Measurements from ENCODE around the gene MAML3.

The MAML3 gene

GRCh38 chr4:140047786-140048185, 106.2 kb downstream of the MAML3 start:
- H3K9ac ChIP-seq (ENCODE audit: low read depth, low read length): peak overlapping the region; percentile 39; the same call in 1 of the 2 replicates

GRCh38 chr4:140047017-140047640, 106.9 kb downstream of the MAML3 start:
- Histone ChIP-seq H3K4me1 (ENCODE audit: insufficient read depth, low read length) (peaks cover 44% of the 10 kb centered on the region; the same call in 1 of the 2 replicates), H3K9me3 (ENCODE audit: insufficient read depth, low read depth, low read length) (no peaks in the 10 kb centered on the region), H3K4me3 (ENCODE audit: low read length) (peak overlapping the region; percentile 7; the same call in 1 of the 2 replicates), H3K27ac (ENCODE audit: low read length) (no peak overlapping the region), H3K9ac (ENCODE audit: low read depth, low read length) (peak overlapping the region; percentile 39; the same call in 1 of the 2 replicates), H3K27me3 (ENCODE audit: insufficient read depth, low read length) (no peaks in the 10 kb centered on the region), H3K36me3 (ENCODE audit: insufficient read depth, low read depth, low read length) (no peaks in the 10 kb centered on the region)

More at GRCh38 chr4:140047786-140048185, 106.2 kb downstream of the MAML3 start:
- Histone ChIP-seq H3K27me3 (ENCODE audit: insufficient read depth, low read length) (no peaks in the 10 kb centered on the region), H3K36me3 (ENCODE audit: insufficient read depth, low read depth, low read length) (no peaks in the 10 kb centered on the region), H3K27ac (ENCODE audit: low read length) (no peak overlapping the region), H3K4me1 (ENCODE audit: insufficient read depth, low read length) (peaks cover 44% of the 10 kb centered on the region; the same call in 1 of the 2 replicates), H3K9me3 (ENCODE audit: insufficient read depth, low read depth, low read length) (no peaks in the 10 kb centered on the region), H3K4me3 (ENCODE audit: low read length) (no peak overlapping the region; the same call in 1 of the 2 replicates)

DNA sequence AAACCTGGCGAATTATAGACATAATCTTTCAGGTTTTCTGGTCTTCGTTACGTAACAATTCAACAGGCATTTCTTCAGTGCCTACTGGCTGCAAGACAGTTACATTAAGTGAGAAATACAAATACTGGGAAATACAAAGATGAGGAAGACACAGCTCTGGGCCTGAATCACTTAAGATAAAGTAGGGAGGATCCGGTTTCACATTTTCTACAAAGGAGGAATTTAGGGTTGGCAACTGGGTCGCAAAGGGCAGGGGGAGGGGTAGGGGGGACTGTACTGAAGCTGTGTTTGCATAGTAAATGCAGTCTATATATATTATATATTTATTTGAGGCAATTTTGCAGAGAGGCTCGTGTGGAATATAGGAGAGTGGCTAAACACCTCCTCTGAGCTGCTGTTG, 107.4 kb downstream of the MAML3 start:
- peaks cover 44% of the 10 kb centered on the region; the same call in 1 of the 2 replicates for H3K4me1 ChIP-seq (ENCODE audit: insufficient read depth, low read length)
- H3K27me3 ChIP-seq (ENCODE audit: insufficient read depth, low read length): no peaks in the 10 kb centered on the region
- no peak overlapping the region for H3K27ac ChIP-seq (ENCODE audit: low read length)
- no peak overlapping the region for H3K4me3 ChIP-seq (ENCODE audit: low read length)
- H3K9ac ChIP-seq (ENCODE audit: low read depth, low read length): peak overlapping the region; percentile 39; the same call in 1 of the 2 replicates
- no peaks in the 10 kb centered on the region for H3K36me3 ChIP-seq (ENCODE audit: insufficient read depth, low read depth, low read length)
- no peaks in the 10 kb centered on the region for H3K9me3 ChIP-seq (ENCODE audit: insufficient read depth, low read depth, low read length)

GRCh38 chr4:140046016-140046415, 108.0 kb downstream of the MAML3 start:
- H3K27ac ChIP-seq (ENCODE audit: low read length): no peak overlapping the region
- H3K4me1 ChIP-seq (ENCODE audit: insufficient read depth, low read length): peaks cover 44% of the 10 kb centered on the region; the same call in 1 of the 2 replicates

DNA sequence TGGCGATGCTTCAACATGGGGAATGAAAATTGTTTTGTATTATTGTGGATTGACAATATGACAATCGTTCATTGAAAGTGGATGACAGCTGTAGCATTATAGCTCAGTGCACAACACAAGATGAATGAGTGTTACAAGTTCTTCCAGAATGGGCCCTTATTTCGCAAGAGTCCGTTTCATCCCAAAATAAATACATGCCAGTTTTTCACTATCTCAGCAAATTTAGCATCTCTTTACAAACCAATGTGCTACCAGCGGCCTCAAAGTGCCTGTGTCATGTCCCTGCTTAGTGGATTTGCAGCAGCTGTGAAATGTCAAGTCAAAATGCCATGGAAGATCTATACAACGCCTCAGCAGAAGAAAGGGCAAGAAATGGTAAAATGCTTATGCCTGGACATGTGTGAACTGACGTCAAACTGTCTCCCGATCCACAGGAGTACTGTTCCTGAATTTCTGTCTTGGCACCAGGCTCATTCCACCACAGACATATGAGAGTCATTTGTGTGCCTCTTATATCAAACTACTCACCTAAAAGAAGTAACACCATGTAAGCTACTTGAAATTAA, 109.6 kb downstream of the MAML3 start:
- Histone ChIP-seq H3K27me3 (ENCODE audit: insufficient read depth, low read length) (no peaks in the 10 kb centered on the region), H3K4me1 (ENCODE audit: insufficient read depth, low read length) (peaks cover 36% of the 10 kb centered on the region; the same call in 1 of the 2 replicates), H3K9me3 (ENCODE audit: insufficient read depth, low read depth, low read length) (no peaks in the 10 kb centered on the region), H3K36me3 (ENCODE audit: insufficient read depth, low read depth, low read length) (no peaks in the 10 kb centered on the region), H3K4me3 (ENCODE audit: low read length) (no peak overlapping the region), H3K9ac (ENCODE audit: low read depth, low read length) (no peak overlapping the region), H3K27ac (ENCODE audit: low read length) (no peak overlapping the region)

More at GRCh38 chr4:140046016-140046415, 108.0 kb downstream of the MAML3 start:
- Histone ChIP-seq H3K27me3 (ENCODE audit: insufficient read depth, low read length) (no peaks in the 10 kb centered on the region), H3K9me3 (ENCODE audit: insufficient read depth, low read depth, low read length) (no peaks in the 10 kb centered on the region), H3K9ac (ENCODE audit: low read depth, low read length) (peak overlapping the region; percentile 3; the same call in 1 of the 2 replicates), H3K36me3 (ENCODE audit: insufficient read depth, low read depth, low read length) (no peaks in the 10 kb centered on the region), H3K4me3 (ENCODE audit: low read length) (no peak overlapping the region)

DNA sequence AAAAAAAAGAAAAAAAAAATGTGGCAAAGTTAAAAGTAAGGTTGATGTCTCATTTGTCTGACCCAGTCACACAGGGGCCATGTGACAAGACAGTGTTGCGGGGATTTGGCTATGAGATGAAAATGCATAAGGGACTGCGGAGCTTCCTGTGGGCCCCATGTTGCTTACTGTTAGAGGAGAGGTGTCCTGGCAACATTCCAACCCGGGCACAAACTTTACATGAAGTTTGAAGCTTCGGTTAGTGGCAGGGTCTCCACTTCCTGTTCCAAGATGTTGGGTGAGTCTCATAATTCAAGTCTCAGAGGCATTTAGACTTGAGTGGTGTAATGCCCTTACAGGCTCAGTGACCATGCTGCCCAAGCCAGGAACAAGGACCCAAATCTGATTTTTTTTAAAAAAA, 111.3 kb downstream of the MAML3 start:
- H3K4me1 ChIP-seq (ENCODE audit: insufficient read depth, low read length): peaks cover 24% of the 10 kb centered on the region
- no peak overlapping the region for H3K4me3 ChIP-seq (ENCODE audit: low read length)
- no peaks in the 10 kb centered on the region for H3K9me3 ChIP-seq (ENCODE audit: insufficient read depth, low read depth, low read length)
- H3K27me3 ChIP-seq (ENCODE audit: insufficient read depth, low read length): no peaks in the 10 kb centered on the region
- H3K36me3 ChIP-seq (ENCODE audit: insufficient read depth, low read depth, low read length): no peaks in the 10 kb centered on the region
- H3K27ac ChIP-seq (ENCODE audit: low read length): no peak overlapping the region
- no peak overlapping the region for H3K9ac ChIP-seq (ENCODE audit: low read depth, low read length)

DNA sequence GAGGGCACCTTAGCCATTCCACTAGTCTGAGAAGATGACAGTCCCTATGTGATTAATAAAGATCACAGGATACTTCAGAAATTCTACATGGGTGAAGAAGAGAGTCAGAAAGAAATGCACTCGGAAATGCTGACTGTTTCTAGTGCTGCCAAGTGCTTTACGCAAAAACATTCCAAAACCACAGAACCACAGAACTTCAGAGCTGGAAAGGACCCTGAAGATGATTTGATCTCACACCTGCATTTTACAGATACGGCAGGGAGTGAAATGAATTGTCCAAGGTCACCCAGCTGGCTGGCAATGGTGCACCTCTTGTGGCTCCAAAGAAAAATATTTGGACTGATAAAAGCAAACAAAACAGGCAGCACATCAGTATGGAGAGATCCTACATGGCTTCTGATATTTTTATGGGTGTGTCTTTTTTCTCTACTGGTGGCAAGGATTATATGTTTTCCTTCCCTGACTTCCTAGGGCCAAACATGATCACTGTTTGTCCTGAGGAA, 115.9 kb downstream of the MAML3 start:
- Histone ChIP-seq H3K36me3 (ENCODE audit: insufficient read depth, low read depth, low read length) (no peaks in the 10 kb centered on the region), H3K4me1 (ENCODE audit: insufficient read depth, low read length) (peaks cover 11% of the 10 kb centered on the region), H3K27me3 (ENCODE audit: insufficient read depth, low read length) (no peaks in the 10 kb centered on the region), H3K9ac (ENCODE audit: low read depth, low read length) (no peak overlapping the region), H3K27ac (ENCODE audit: low read length) (no peak overlapping the region), H3K9me3 (ENCODE audit: insufficient read depth, low read depth, low read length) (no peaks in the 10 kb centered on the region), H3K4me3 (ENCODE audit: low read length) (no peak overlapping the region)

DNA sequence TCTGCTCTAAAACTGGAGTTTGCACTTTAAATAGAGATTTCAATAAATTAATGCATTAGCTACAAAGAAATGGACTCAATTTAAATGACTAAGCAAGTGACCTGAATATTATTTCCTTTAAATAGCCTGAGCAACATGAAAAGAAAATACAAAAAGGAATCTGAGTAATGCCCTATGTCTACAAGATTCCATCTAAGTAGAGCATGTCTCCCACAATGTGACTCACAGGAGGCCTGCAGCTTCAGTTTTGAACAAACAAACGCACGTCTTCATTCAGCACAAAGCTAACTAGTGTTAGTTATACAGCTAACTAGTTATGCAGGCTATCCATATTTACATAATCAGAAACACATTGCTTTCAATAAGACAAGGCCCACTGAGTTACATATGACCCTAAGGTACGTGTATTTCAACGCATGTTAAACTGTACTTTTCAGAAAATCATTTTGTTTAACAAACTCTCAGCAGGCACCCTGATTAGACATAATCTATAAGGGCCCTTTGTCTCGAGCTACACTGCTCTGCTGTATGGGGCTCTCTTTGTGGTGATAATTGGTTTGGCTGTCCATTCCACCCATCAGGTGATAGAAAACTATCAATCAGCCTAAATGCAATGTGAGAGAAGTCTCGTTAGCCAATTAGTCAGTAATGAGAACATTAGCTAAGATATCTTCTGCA, 116.5 kb downstream of the MAML3 start:
- Histone ChIP-seq H3K27ac (ENCODE audit: low read length) (no peak overlapping the region), H3K9me3 (ENCODE audit: insufficient read depth, low read depth, low read length) (no peaks in the 10 kb centered on the region), H3K9ac (ENCODE audit: low read depth, low read length) (no peak overlapping the region)

GRCh38 chr4:140031706-140032105, 122.3 kb downstream of the MAML3 start:
- no peak overlapping the region for H3K9ac ChIP-seq (ENCODE audit: low read depth, low read length)
- H3K27me3 ChIP-seq (ENCODE audit: insufficient read depth, low read length): no peaks in the 10 kb centered on the region
- H3K9me3 ChIP-seq (ENCODE audit: insufficient read depth, low read depth, low read length): no peaks in the 10 kb centered on the region
- no peak overlapping the region for H3K4me3 ChIP-seq (ENCODE audit: low read length)
- no peak overlapping the region for H3K27ac ChIP-seq (ENCODE audit: low read length)
- H3K36me3 ChIP-seq (ENCODE audit: insufficient read depth, low read depth, low read length): no peaks in the 10 kb centered on the region
- H3K4me1 ChIP-seq (ENCODE audit: insufficient read depth, low read length): no peaks in the 10 kb centered on the region; the same call in 1 of the 2 replicates

More for the DNA sequence above, 116.5 kb downstream of the MAML3 start:
- Histone ChIP-seq H3K27me3 (ENCODE audit: insufficient read depth, low read length) (no peaks in the 10 kb centered on the region), H3K36me3 (ENCODE audit: insufficient read depth, low read depth, low read length) (no peaks in the 10 kb centered on the region), H3K4me3 (ENCODE audit: low read length) (no peak overlapping the region), H3K4me1 (ENCODE audit: insufficient read depth, low read length) (peaks cover 11% of the 10 kb centered on the region)

DNA sequence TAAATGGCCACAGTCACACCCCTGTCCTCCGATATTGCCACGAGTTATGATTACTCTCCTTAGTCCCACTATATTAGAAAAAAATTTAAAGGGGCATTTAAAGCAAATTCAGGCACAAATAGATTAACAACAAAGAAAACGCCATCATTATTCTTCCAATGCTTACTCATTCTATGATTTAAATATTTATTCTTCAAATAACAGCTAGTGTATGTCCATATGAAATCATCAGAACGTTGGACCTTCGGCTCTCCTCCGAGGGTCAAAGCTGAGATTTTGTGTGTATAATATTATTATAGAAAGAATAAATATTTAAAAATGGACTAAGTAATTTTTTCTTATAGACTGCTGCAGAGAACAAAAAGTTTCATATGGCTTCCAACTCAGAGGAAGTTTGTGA, 122.9 kb downstream of the MAML3 start:
- no peak overlapping the region for H3K9ac ChIP-seq (ENCODE audit: low read depth, low read length)
- H3K4me3 ChIP-seq (ENCODE audit: low read length): no peak overlapping the region
- H3K27me3 ChIP-seq (ENCODE audit: insufficient read depth, low read length): no peaks in the 10 kb centered on the region
- no peaks in the 10 kb centered on the region for H3K9me3 ChIP-seq (ENCODE audit: insufficient read depth, low read depth, low read length)
- H3K36me3 ChIP-seq (ENCODE audit: insufficient read depth, low read depth, low read length): no peaks in the 10 kb centered on the region
- H3K27ac ChIP-seq (ENCODE audit: low read length): no peak overlapping the region
- H3K4me1 ChIP-seq (ENCODE audit: insufficient read depth, low read length): no peaks in the 10 kb centered on the region

GRCh38 chr4:140028676-140029517, 125.1 kb downstream of the MAML3 start:
- Histone ChIP-seq H3K9me3 (ENCODE audit: insufficient read depth, low read depth, low read length) (no peaks in the 10 kb centered on the region), H3K27ac (ENCODE audit: low read length) (no peak overlapping the region), H3K4me3 (ENCODE audit: low read length) (no peak overlapping the region), H3K9ac (ENCODE audit: low read depth, low read length) (no peak overlapping the region), H3K4me1 (ENCODE audit: insufficient read depth, low read length) (no peaks in the 10 kb centered on the region), H3K27me3 (ENCODE audit: insufficient read depth, low read length) (no peaks in the 10 kb centered on the region), H3K36me3 (ENCODE audit: insufficient read depth, low read depth, low read length) (no peaks in the 10 kb centered on the region)

Measured in iPS-20b (cell line).